Gastrocnemius medialis (tissue), 4 donors: Measurements from ENCODE around the gene SERPINA1. TPM values are rescaled to one million over a fixed set of nuclear protein-coding genes. Genes with fewer than 3 reads are reported as not detected.

Source experiments
- ATAC-seq, 2 donors: fragments of 150-250 bp; one replicate each; pipeline ENCODE4 v1.9.1; 2016
- DNase-seq, 2 donors: peaks; one replicate each; pipeline ENCODE4 v3.0.0-alpha.2; 2019
- H3K27ac ChIP-seq, 4 donors: fragments of 200-600 bp; sonication (generic); 1 replicate in 1 of 4; 2 replicates in 3 of 4; pipeline ENCODE4 v1.5.1; 2016 to 2018; ENCODE audit warnings: mild to moderate bottlenecking in 2 of 4, moderate library complexity in 1 of 4
- H3K27me3 ChIP-seq, 3 donors: fragments of 200-600 bp; sonication (generic) in 2 of 3; 1 replicate in 1 of 3; 2 replicates in 2 of 3; pipeline versions ENCODE4 v1.5.1 to v1.6.0; 2016 to 2019; ENCODE audit warnings: mild to moderate bottlenecking in 1 of 3, moderate library complexity in 1 of 3
- H3K36me3 ChIP-seq, 2 donors: fragments of 200-600 bp; sonication (generic) in 1 of 2; one replicate each; pipeline ENCODE4 v1.5.1; 2017 to 2018
- H3K4me1 ChIP-seq, 2 donors: fragments of 200-600 bp; sonication (generic) in 1 of 2; one replicate each; pipeline ENCODE4 v1.5.1; 2016 to 2017; ENCODE audit warnings: mild to moderate bottlenecking in 2 of 2
- H3K4me3 ChIP-seq, 4 donors: fragments of 200-600 bp; sonication (generic) in 3 of 4; 1 replicate in 1 of 4; 2 replicates in 3 of 4; pipeline ENCODE4 v1.5.1; 2016 to 2019; ENCODE audit warnings: mild to moderate bottlenecking in 2 of 4
- H3K9me3 ChIP-seq, 3 donors: fragments of 200-600 bp; sonication (generic) in 2 of 3; 1 replicate in 1 of 3; 2 replicates in 2 of 3; pipeline ENCODE4 v1.5.1; 2016 to 2019
- CTCF ChIP-seq, 5 experiments: fragments of 450-650 bp in 3 of 5; fragments of 200-600 bp in 2 of 5; sonication (generic) in 2 of 5; IDR thresholded peaks in 4 of 5; conservative IDR thresholded peaks in 1 of 5; 1 replicate in 4 of 5; 2 replicates in 1 of 5; pipeline ENCODE4 v1.5.1; 2016 to 2019; ENCODE audit warnings: antibody characterized with exemption in 5 of 5, mild to moderate bottlenecking in 3 of 5, moderate library complexity in 3 of 5
- POLR2A ChIP-seq, 2 donors: fragments of 450-650 bp; IDR thresholded peaks; one replicate each; pipeline ENCODE4 v1.6.1; 2017; ENCODE audit warnings: antibody characterized with exemption in 2 of 2, mild to moderate bottlenecking in 2 of 2, moderate library complexity in 2 of 2
- in situ Hi-C, 4 donors: fragments of 200-750 bp; cut with MboI; loops; one replicate each; pipeline versions ENCODE4 v1.15.0 to v1.8.0; 2017; ENCODE audit warnings: low sequenced_read_pairs in 4 of 4
- intact Hi-C: fragments of 100-400 bp; cut with DNase I; formaldehyde crosslinking; loops from one replicate; pipeline ENCODE4 v1.15.1; 2023; ENCODE audit warnings: low total_unique reads
- total RNA-seq, 4 donors: library from RNA; depleted of rRNA; stranded (reverse); fragments of >200 nt; gene quantifications; one replicate each; pipeline versions ENCODE4 v1.1.0 to v1.2.3, GENCODE V29; 2016

Gene SERPINA1
- total RNA-seq, 4 donors from 2014 or later, result 0.56 to 135 (median 29.2) TPM

- Histone ChIP-seq H3K4me1 (no peaks in the 10 kb centered on the region), H3K4me3 (no peak overlapping the region), H3K27ac (no peak overlapping the region), H3K27me3 (no peaks in the 10 kb centered on the region), H3K36me3 (no peaks in the 10 kb centered on the region), H3K9me3 (no peaks in the 10 kb centered on the region)
- intact Hi-C loops, result no loop called here
- in situ Hi-C loops, result no loop called here
- TF ChIP-seq CTCF (IDR thresholded peaks at IDR 0.05 in 4 of 5, conservative IDR thresholded peaks at IDR 0.05 in 1 of 5) (no peak), POLR2A (IDR thresholded peaks at IDR 0.05) (no peak)
- DNase-seq (no peak), ATAC-seq (no peak)
Observed at GRCh38 chr14:94374749-94375260, 13.6 kb downstream of the SERPINA1 start.

- Histone ChIP-seq H3K27me3 (no peaks in the 10 kb centered on the region), H3K27ac (no peak overlapping the region), H3K9me3 (no peaks in the 10 kb centered on the region), H3K4me3 (no peak overlapping the region), H3K36me3 (no peaks in the 10 kb centered on the region), H3K4me1 (no peaks in the 10 kb centered on the region)
- in situ Hi-C loops, result no loop called here
- DNase-seq (no peak), ATAC-seq (no peak)
- TF ChIP-seq CTCF (IDR thresholded peaks at IDR 0.05 in 4 of 5, conservative IDR thresholded peaks at IDR 0.05 in 1 of 5) (no peak), POLR2A (IDR thresholded peaks at IDR 0.05) (no peak)
- intact Hi-C loops, result no loop called here
Observed at GRCh38 chr14:94374116-94374515, 14.3 kb downstream of the SERPINA1 start.

GRCh38 chr14:94373708-94374107, 14.7 kb downstream of the SERPINA1 start:
- intact Hi-C loops, result no loop called here
- Histone ChIP-seq H3K27ac (no peak overlapping the region), H3K4me1 (no peaks in the 10 kb centered on the region), H3K4me3 (no peak overlapping the region), H3K27me3 (no peaks in the 10 kb centered on the region), H3K36me3 (no peaks in the 10 kb centered on the region), H3K9me3 (no peaks in the 10 kb centered on the region)
- DNase-seq (peak in 1 of 2 donors; percentile 35), ATAC-seq (peak in 1 of 2 donors; percentile 24)
- in situ Hi-C loops, result no loop called here
- TF ChIP-seq CTCF (IDR thresholded peaks at IDR 0.05 in 4 of 5, conservative IDR thresholded peaks at IDR 0.05 in 1 of 5), result no peak
- TF ChIP-seq POLR2A (IDR thresholded peaks at IDR 0.05), result no peak

- in situ Hi-C loops (no loop called here), intact Hi-C loops (no loop called here)
- H3K4me1 ChIP-seq, result no peaks in the 10 kb centered on the region
- H3K9me3 ChIP-seq, result no peaks in the 10 kb centered on the region
- no peak overlapping the region for H3K4me3 ChIP-seq
- H3K36me3 ChIP-seq, result no peaks in the 10 kb centered on the region
- TF ChIP-seq POLR2A (IDR thresholded peaks at IDR 0.05) (no peak), CTCF (IDR thresholded peaks at IDR 0.05 in 4 of 5, conservative IDR thresholded peaks at IDR 0.05 in 1 of 5) (no peak)
- H3K27me3 ChIP-seq, result no peaks in the 10 kb centered on the region
- no peak for ATAC-seq
- DNase-seq, result no peak
- no peak overlapping the region for H3K27ac ChIP-seq
Observed at GRCh38 chr14:94372021-94372605, 16.3 kb downstream of the SERPINA1 start.

- no peaks in the 10 kb centered on the region for H3K27me3 ChIP-seq
Observed at GRCh38 chr14:94370524-94370910, 17.9 kb downstream of the SERPINA1 start.

More at GRCh38 chr14:94370524-94370910, 17.9 kb downstream of the SERPINA1 start:
- in situ Hi-C loops, result no loop called here
- DNase-seq (no peak), ATAC-seq (no peak)
- intact Hi-C loops, result no loop called here
- Histone ChIP-seq H3K27ac (no peak overlapping the region), H3K4me1 (no peaks in the 10 kb centered on the region), H3K9me3 (no peaks in the 10 kb centered on the region), H3K36me3 (no peaks in the 10 kb centered on the region), H3K4me3 (no peak overlapping the region)
- TF ChIP-seq CTCF (IDR thresholded peaks at IDR 0.05 in 4 of 5, conservative IDR thresholded peaks at IDR 0.05 in 1 of 5) (no peak), POLR2A (IDR thresholded peaks at IDR 0.05) (no peak)
